Measurements from ENCODE around the gene GANAB. TPM values are rescaled to one million over a fixed set of nuclear protein-coding genes. Genes with fewer than 3 reads are reported as not detected.
"Not testable (repeated sequence)": the region's sequence is repeated elsewhere in the genome, so short reads cannot be mapped to it uniquely, and the experiment has no call there.

GANAB gene
- total RNA-seq, 1 donor from 2014 or later, result 99.7 TPM

- H3K9me3 ChIP-seq (ENCODE audit: control insufficient read depth in 3 of 3, low read length in 3 of 3), result no peaks in the 10 kb centered on the region
- peak overlapping the region; percentile 91 for H3K27ac ChIP-seq (ENCODE audit: low read depth, low read length)
- no peaks in the 10 kb centered on the region for H3K27me3 ChIP-seq (ENCODE audit: control insufficient read depth in 3 of 3, insufficient read depth in 3 of 3, low read length in 3 of 3)
Measured at GRCh38 chr11:62652161-62653006, 6.0 kb upstream of the GANAB start.

GRCh38 chr11:62650283-62650682 lies 3.9 kb upstream of the GANAB start:
- peaks cover 22% of the 10 kb centered on the region in 3 donors for H3K36me3 ChIP-seq (ENCODE audit: control insufficient read depth in 3 of 3, insufficient read depth in 3 of 3, low read length in 3 of 3)
- not testable (repeated sequence) for H3K4me3 ChIP-seq (ENCODE audit: low read length in 3 of 3); H3K9me3 ChIP-seq (ENCODE audit: control insufficient read depth in 3 of 3, low read length in 3 of 3); H3K27ac ChIP-seq (ENCODE audit: low read depth, low read length); H3K9ac ChIP-seq (ENCODE audit: low read depth in 1 of 3, low read length in 3 of 3); H3K27me3 ChIP-seq (ENCODE audit: control insufficient read depth in 3 of 3, insufficient read depth in 3 of 3, low read length in 3 of 3)
- peaks cover 25 to 36% (median 35%) of the 10 kb centered on the region in 3 donors for H3K4me1 ChIP-seq (ENCODE audit: control insufficient read depth in 3 of 3, insufficient read depth in 3 of 3, low read length in 3 of 3)

More at GRCh38 chr11:62652161-62653006, 6.0 kb upstream of the GANAB start:
- peak overlapping the region; percentile 85 to 93 (median 91) for H3K4me3 ChIP-seq (ENCODE audit: low read length in 3 of 3)
- H3K9ac ChIP-seq (ENCODE audit: low read depth in 1 of 3, low read length in 3 of 3), result peak overlapping the region; percentile 97 to 99 (median 98)
- peaks cover 12 to 23% (median 20%) of the 10 kb centered on the region in 3 donors for H3K4me1 ChIP-seq (ENCODE audit: control insufficient read depth in 3 of 3, insufficient read depth in 3 of 3, low read length in 3 of 3)
- peaks cover 22% of the 10 kb centered on the region in 3 donors for H3K36me3 ChIP-seq (ENCODE audit: control insufficient read depth in 3 of 3, insufficient read depth in 3 of 3, low read length in 3 of 3)

DNA sequence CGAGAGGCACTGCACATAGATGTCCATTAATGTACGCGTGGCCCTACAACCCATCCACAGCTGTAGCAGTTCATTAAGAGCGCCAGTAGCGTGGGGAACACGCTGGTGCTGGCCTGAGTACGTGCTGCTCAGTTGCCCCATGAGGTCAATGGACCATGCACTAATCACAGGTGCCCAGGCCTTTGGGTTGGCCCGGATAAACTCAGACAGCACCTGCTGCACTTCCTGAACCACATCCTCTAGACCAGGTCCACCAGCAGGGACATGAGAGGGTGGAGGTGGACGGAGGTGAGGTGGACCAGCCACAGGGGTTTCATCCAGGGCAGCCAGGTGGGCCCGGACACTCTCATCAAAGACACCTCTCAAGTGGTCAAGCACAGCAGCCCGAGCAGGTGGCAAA lies 3.1 kb upstream of the GANAB start:
- H3K9me3 ChIP-seq (ENCODE audit: control insufficient read depth in 3 of 3, low read length in 3 of 3), result no peaks in the 10 kb centered on the region
- H3K27ac ChIP-seq (ENCODE audit: low read depth, low read length), result no peak overlapping the region
- H3K4me1 ChIP-seq (ENCODE audit: control insufficient read depth in 3 of 3, insufficient read depth in 3 of 3, low read length in 3 of 3), result peaks cover 30 to 42% (median 41%) of the 10 kb centered on the region in 3 donors

DNA sequence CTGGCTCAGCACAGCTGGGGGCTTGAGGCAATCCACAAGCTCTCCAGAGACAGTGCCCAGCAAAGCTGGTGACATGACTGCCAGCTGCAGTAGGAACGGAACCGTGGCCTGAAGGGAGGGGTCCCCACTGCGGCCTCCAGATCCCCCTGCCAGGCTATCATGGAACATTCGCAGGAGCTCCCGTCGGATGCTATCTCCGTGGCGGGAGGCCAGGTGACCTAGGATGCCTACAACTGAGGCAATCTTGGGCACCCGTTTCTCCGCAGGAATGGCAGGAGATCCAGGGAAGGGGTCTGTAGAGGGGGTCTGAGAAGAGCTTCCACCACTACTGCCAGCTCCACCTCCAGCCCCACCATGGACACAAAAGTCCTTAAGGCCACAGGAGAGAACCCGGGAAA lies 2.6 kb upstream of the GANAB start:
- H3K9me3 ChIP-seq (ENCODE audit: control insufficient read depth in 3 of 3, low read length in 3 of 3), result no peaks in the 10 kb centered on the region
- no peak overlapping the region for H3K27ac ChIP-seq (ENCODE audit: low read depth, low read length)
- no peaks in the 10 kb centered on the region for H3K27me3 ChIP-seq (ENCODE audit: control insufficient read depth in 3 of 3, insufficient read depth in 3 of 3, low read length in 3 of 3)
- H3K36me3 ChIP-seq (ENCODE audit: control insufficient read depth in 3 of 3, insufficient read depth in 3 of 3, low read length in 3 of 3), result peaks cover 25 to 33% (median 26%) of the 10 kb centered on the region in 3 donors
- peaks cover 34 to 44% (median 42%) of the 10 kb centered on the region in 3 donors for H3K4me1 ChIP-seq (ENCODE audit: control insufficient read depth in 3 of 3, insufficient read depth in 3 of 3, low read length in 3 of 3)
- H3K4me3 ChIP-seq (ENCODE audit: low read length in 3 of 3), result no peak overlapping the region
- H3K9ac ChIP-seq (ENCODE audit: low read depth in 1 of 3, low read length in 3 of 3), result no peak overlapping the region

More for the DNA sequence above, 3.1 kb upstream of the GANAB start:
- Histone ChIP-seq H3K4me3 (ENCODE audit: low read length in 3 of 3) (no peak overlapping the region), H3K27me3 (ENCODE audit: control insufficient read depth in 3 of 3, insufficient read depth in 3 of 3, low read length in 3 of 3) (no peaks in the 10 kb centered on the region), H3K36me3 (ENCODE audit: control insufficient read depth in 3 of 3, insufficient read depth in 3 of 3, low read length in 3 of 3) (peaks cover 22 to 28% (median 22%) of the 10 kb centered on the region in 3 donors), H3K9ac (ENCODE audit: low read depth in 1 of 3, low read length in 3 of 3) (no peak overlapping the region)

DNA sequence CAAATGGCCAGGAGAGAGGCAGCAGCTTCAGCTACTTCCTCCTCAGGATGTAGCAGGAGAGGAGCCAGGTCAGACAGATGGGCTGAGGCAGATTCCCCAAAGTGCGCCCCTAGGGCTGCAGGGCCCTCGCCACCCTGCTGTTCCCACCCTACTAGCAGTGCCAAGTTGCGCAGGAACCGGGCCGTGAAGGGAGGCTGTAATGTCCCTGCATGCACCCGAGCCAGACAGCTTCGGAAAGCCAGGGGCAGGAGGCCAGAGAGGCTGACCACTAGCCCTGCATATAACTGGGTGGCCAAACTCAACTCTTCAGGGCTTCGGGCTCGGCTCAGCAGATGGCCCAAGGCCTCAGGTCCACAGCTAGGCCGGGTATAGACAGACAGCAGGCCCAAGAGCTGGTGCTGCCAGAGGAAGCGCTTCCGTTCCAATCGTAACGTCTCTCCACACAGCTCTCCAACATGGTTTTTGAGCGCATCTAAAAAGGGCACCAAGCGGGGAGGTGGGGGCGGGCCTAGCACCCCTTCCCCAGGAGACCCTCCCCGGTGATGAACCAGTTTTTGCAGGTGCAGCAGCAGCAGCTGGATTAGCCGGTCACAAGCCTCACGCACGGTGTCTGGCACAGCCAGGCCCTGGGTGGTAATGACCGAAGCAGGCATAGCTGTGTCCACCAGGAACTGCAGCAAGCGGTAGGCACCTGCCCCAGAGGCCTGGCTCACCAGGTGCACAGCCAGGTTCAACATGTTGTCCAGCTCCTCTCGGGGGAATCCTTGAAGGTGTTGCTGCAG lies 2.0 kb upstream of the GANAB start:
- Histone ChIP-seq H3K9ac (ENCODE audit: low read depth in 1 of 3, low read length in 3 of 3) (no peak overlapping the region), H3K27me3 (ENCODE audit: control insufficient read depth in 3 of 3, insufficient read depth in 3 of 3, low read length in 3 of 3) (no peaks in the 10 kb centered on the region), H3K27ac (ENCODE audit: low read depth, low read length) (no peak overlapping the region), H3K9me3 (ENCODE audit: control insufficient read depth in 3 of 3, low read length in 3 of 3) (no peaks in the 10 kb centered on the region), H3K4me1 (ENCODE audit: control insufficient read depth in 3 of 3, insufficient read depth in 3 of 3, low read length in 3 of 3) (peaks cover 34 to 44% (median 39%) of the 10 kb centered on the region in 3 donors), H3K36me3 (ENCODE audit: control insufficient read depth in 3 of 3, insufficient read depth in 3 of 3, low read length in 3 of 3) (peaks cover 25 to 33% (median 26%) of the 10 kb centered on the region in 3 donors), H3K4me3 (ENCODE audit: low read length in 3 of 3) (no peak overlapping the region)

DNA sequence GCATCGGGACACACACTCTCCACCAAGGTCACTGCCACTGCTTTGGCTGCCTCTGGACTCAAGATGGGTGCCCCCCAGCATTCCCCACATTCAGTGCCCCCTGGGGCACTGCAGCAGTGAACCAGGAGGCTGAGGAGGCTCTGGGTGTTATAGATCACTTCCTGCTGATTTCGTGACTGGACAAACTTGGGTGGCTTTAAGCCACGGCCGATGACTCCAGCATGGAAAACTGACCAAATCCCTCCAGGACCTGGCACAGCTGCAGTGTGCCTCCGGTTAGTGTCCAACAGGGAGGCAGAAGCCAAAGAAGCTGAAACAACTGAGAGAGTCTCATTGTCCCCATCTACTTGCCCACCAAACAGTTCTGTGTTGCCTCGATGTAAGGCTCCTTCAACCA lies 1.2 kb upstream of the GANAB start:
- Histone ChIP-seq H3K27ac (ENCODE audit: low read depth, low read length) (no peak overlapping the region), H3K9ac (ENCODE audit: low read depth in 1 of 3, low read length in 3 of 3) (no peak overlapping the region), H3K27me3 (ENCODE audit: control insufficient read depth in 3 of 3, insufficient read depth in 3 of 3, low read length in 3 of 3) (no peaks in the 10 kb centered on the region), H3K36me3 (ENCODE audit: control insufficient read depth in 3 of 3, insufficient read depth in 3 of 3, low read length in 3 of 3) (peaks cover 25 to 38% (median 26%) of the 10 kb centered on the region in 3 donors), H3K4me1 (ENCODE audit: control insufficient read depth in 3 of 3, insufficient read depth in 3 of 3, low read length in 3 of 3) (peaks cover 33 to 40% (median 35%) of the 10 kb centered on the region in 3 donors), H3K4me3 (ENCODE audit: low read length in 3 of 3) (no peak overlapping the region), H3K9me3 (ENCODE audit: control insufficient read depth in 3 of 3, low read length in 3 of 3) (no peaks in the 10 kb centered on the region)

DNA sequence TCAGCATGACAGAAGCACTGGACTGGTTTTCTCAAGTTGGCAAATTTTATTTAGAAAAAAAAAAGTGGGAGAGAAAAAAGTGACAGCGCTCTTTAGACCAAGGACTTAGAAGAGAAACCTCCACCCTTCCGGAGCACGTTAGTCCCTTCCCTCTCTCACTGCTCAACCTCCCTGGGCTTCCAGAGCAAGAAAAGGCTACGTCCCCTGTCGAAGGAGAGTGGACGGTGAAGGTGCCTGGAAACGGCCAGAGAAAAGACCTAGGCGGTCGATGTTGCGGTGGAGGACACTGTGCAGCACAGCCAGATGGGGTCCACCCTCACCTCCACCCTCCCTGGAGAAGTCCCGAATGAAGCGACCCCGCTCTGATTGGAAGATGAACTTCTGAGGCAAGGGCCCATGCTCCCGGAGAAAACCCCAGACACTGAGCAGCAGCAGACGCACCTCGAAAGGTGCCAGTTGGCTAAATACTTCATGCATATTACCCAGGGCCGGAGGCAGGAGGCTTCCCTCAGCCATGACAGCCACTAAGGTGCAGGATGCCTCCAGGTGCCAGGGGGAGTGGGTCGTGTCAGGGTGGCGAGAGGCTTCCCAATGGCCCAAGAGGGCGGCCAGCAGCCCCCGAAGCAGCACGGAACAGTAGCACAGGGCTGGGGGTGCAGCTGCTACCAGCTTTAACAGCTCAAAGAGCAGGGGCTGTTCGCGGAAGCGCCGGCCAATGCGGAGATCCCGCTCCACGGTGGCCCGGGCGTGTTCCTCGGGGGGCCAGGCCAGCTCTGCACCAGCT lies 604 bp upstream of the GANAB start:
- Histone ChIP-seq H3K27me3 (ENCODE audit: control insufficient read depth in 3 of 3, insufficient read depth in 3 of 3, low read length in 3 of 3) (no peaks in the 10 kb centered on the region), H3K9ac (ENCODE audit: low read depth in 1 of 3, low read length in 3 of 3) (peak overlapping the region; percentile 20 to 60 (median 29)), H3K4me3 (ENCODE audit: low read length in 3 of 3) (peak overlapping the region; percentile 56 to 60 (median 59)), H3K27ac (ENCODE audit: low read depth, low read length) (peak overlapping the region; percentile 1), H3K9me3 (ENCODE audit: control insufficient read depth in 3 of 3, low read length in 3 of 3) (no peaks in the 10 kb centered on the region), H3K36me3 (ENCODE audit: control insufficient read depth in 3 of 3, insufficient read depth in 3 of 3, low read length in 3 of 3) (peaks cover 25 to 39% (median 26%) of the 10 kb centered on the region in 3 donors), H3K4me1 (ENCODE audit: control insufficient read depth in 3 of 3, insufficient read depth in 3 of 3, low read length in 3 of 3) (peaks cover 27 to 36% (median 29%) of the 10 kb centered on the region in 3 donors)

DNA sequence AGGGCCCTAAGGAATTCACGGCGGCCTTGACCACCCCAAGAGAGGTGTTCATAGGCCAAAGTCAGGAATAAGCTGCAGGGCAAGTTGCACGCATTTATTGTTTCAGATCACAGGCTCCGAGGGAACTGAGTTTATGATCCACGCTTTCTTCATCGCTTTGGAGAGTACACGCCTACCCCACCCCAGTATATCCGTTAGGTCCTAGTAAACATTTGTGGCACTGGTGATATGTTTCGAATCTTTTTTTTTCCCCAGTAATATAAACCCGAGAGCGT lies 805 bp downstream of the GANAB start:
- peaks cover 23 to 32% (median 24%) of the 10 kb centered on the region in 3 donors for H3K4me1 ChIP-seq (ENCODE audit: control insufficient read depth in 3 of 3, insufficient read depth in 3 of 3, low read length in 3 of 3)
- H3K36me3 ChIP-seq (ENCODE audit: control insufficient read depth in 3 of 3, insufficient read depth in 3 of 3, low read length in 3 of 3), result peaks cover 25 to 39% (median 26%) of the 10 kb centered on the region in 3 donors
- H3K27ac ChIP-seq (ENCODE audit: low read depth, low read length), result peak overlapping the region; percentile 92

GRCh38 chr11:62644220-62644619 lies 2.2 kb downstream of the GANAB start:
- Histone ChIP-seq H3K27me3 (ENCODE audit: control insufficient read depth in 3 of 3, insufficient read depth in 3 of 3, low read length in 3 of 3) (no peaks in the 10 kb centered on the region), H3K36me3 (ENCODE audit: control insufficient read depth in 3 of 3, insufficient read depth in 3 of 3, low read length in 3 of 3) (peaks cover 24 to 37% (median 25%) of the 10 kb centered on the region in 3 donors), H3K4me1 (ENCODE audit: control insufficient read depth in 3 of 3, insufficient read depth in 3 of 3, low read length in 3 of 3) (peaks cover 23 to 32% (median 24%) of the 10 kb centered on the region in 3 donors), H3K27ac (ENCODE audit: low read depth, low read length) (no peak overlapping the region), H3K9ac (ENCODE audit: low read depth in 1 of 3, low read length in 3 of 3) (no peak overlapping the region), H3K4me3 (ENCODE audit: low read length in 3 of 3) (no peak overlapping the region), H3K9me3 (ENCODE audit: control insufficient read depth in 3 of 3, low read length in 3 of 3) (no peaks in the 10 kb centered on the region)

More for the DNA sequence above, 805 bp downstream of the GANAB start:
- H3K27me3 ChIP-seq (ENCODE audit: control insufficient read depth in 3 of 3, insufficient read depth in 3 of 3, low read length in 3 of 3), result no peaks in the 10 kb centered on the region
- H3K4me3 ChIP-seq (ENCODE audit: low read length in 3 of 3), result peak overlapping the region; percentile 94 to 98 (median 96)
- H3K9me3 ChIP-seq (ENCODE audit: control insufficient read depth in 3 of 3, low read length in 3 of 3), result no peaks in the 10 kb centered on the region
- H3K9ac ChIP-seq (ENCODE audit: low read depth in 1 of 3, low read length in 3 of 3), result peak overlapping the region; percentile 94 to 97 (median 96)
